NCI-H526 (cell line): ENCODE data around the gene KCNG2.
"Not testable (repeated sequence)": the region's sequence is repeated elsewhere in the genome, so short reads cannot be mapped to it uniquely, and the experiment has no call there.

Experiments
- DNase-seq, 2 experiments: peaks; one replicate each; lab custom pipeline; 2025; lab: John Stamatoyannopoulos, UW

Gene KCNG2

GRCh38 chr18:79870301-79871025, 72.7 kb downstream of the KCNG2 start:
- no peak for DNase-seq

- no peak for DNase-seq
These were observed 73.3 kb downstream of the KCNG2 start for GRCh38 chr18:79871026-79871390.

- DNase-seq, result no peak
These were observed 73.8 kb downstream of the KCNG2 start for GRCh38 chr18:79871481-79872091.

GRCh38 chr18:79872527-79873444, 75.0 kb downstream of the KCNG2 start:
- DNase-seq, result no peak

GRCh38 chr18:79873449-79874110, 75.8 kb downstream of the KCNG2 start:
- DNase-seq, result no peak

GRCh38 chr18:79874553-79875530, 77.1 kb downstream of the KCNG2 start:
- DNase-seq, result no peak

GRCh38 chr18:79875531-79875919, 77.8 kb downstream of the KCNG2 start:
- no peak for DNase-seq

- no peak for DNase-seq
These were observed 78.3 kb downstream of the KCNG2 start for GRCh38 chr18:79875931-79876461.

- DNase-seq, result no peak
These were observed 78.8 kb downstream of the KCNG2 start for GRCh38 chr18:79876497-79876896.

- DNase-seq, result peak in 1 of 2 experiments; percentile 28
These were observed 79.7 kb downstream of the KCNG2 start for GRCh38 chr18:79877163-79878091.

GRCh38 chr18:79878246-79878645, 80.5 kb downstream of the KCNG2 start:
- not testable (repeated sequence) for DNase-seq

- no peak for DNase-seq
These were observed 81.1 kb downstream of the KCNG2 start for GRCh38 chr18:79878741-79879378.

GRCh38 chr18:79879566-79879965, 81.8 kb downstream of the KCNG2 start:
- no peak for DNase-seq

GRCh38 chr18:79881695-79882094, 84.0 kb downstream of the KCNG2 start:
- no peak for DNase-seq

GRCh38 chr18:79882522-79883241, 84.9 kb downstream of the KCNG2 start:
- DNase-seq, result no peak

GRCh38 chr18:79883461-79884293, 85.9 kb downstream of the KCNG2 start:
- no peak for DNase-seq

- no peak for DNase-seq
These were observed 86.7 kb downstream of the KCNG2 start for GRCh38 chr18:79884294-79884962.
